Sigmoid colon (tissue), 7 donors: ENCODE results near the gene TOGARAM1. TPM values are rescaled to one million over a fixed set of nuclear protein-coding genes. Genes with fewer than 3 reads are reported as not detected.

Experiments used
- DNase-seq: peaks from one replicate; pipeline ENCODE4 v3.0.0-alpha.2; 2019
- H3K27ac ChIP-seq, 4 donors: fragments of 200-600 bp; sonication (generic); one replicate each; pipeline ENCODE4 v1.5.1; 2016 to 2019; ENCODE audit warnings: mild to moderate bottlenecking in 1 of 4
- H3K27me3 ChIP-seq, 3 donors: fragments of 200-600 bp; sonication (generic); one replicate each; pipeline ENCODE4 v1.5.1; 2019; ENCODE audit warnings: mild to moderate bottlenecking in 1 of 3
- H3K36me3 ChIP-seq, 4 donors: fragments of 200-600 bp; sonication (generic); one replicate each; pipeline ENCODE4 v1.5.1; 2016 to 2019
- H3K4me1 ChIP-seq, 4 donors: fragments of 200-600 bp; sonication (generic); one replicate each; pipeline ENCODE4 v1.5.1; 2017 to 2019
- H3K4me3 ChIP-seq, 4 donors: fragments of 200-600 bp; sonication (generic); one replicate each; pipeline ENCODE4 v1.5.1; 2017 to 2019; ENCODE audit warnings: mild to moderate bottlenecking in 2 of 4, moderate library complexity in 1 of 4
- H3K9me3 ChIP-seq, 4 donors: fragments of 200-600 bp in 3 of 4; sonication (generic) in 3 of 4; one replicate each; pipeline versions ENCODE4 v1.5.1 to v1.6.1; 2013 to 2019
- CTCF ChIP-seq, 4 experiments: fragments of 450-650 bp in 3 of 4; fragments of 200-600 bp in 1 of 4; IDR thresholded peaks; one replicate each; pipeline ENCODE4 v1.5.1; 2016 to 2019; ENCODE audit warnings: antibody characterized with exemption in 4 of 4, mild to moderate bottlenecking in 3 of 4, moderate library complexity in 2 of 4
- EP300 ChIP-seq, 4 donors: sonication (generic); formaldehyde crosslinking; IDR thresholded peaks; one replicate each; pipeline ENCODE4 v1.6.1; 2017; ENCODE audit warnings: antibody characterized with exemption in 4 of 4
- POLR2A ChIP-seq, 2 donors: fragments of 450-650 bp; IDR thresholded peaks; one replicate each; pipeline ENCODE4 v1.6.1; 2016; ENCODE audit warnings: antibody characterized with exemption in 2 of 2, mild to moderate bottlenecking in 2 of 2, moderate library complexity in 2 of 2
- POLR2AphosphoS5 ChIP-seq, 4 donors: sonication (generic); formaldehyde crosslinking; IDR thresholded peaks; one replicate each; pipeline ENCODE4 v1.6.1; 2017; ENCODE audit warnings: antibody characterized with exemption in 4 of 4
- WGBS, 2 donors: extraction: QIAGEN DNeasy Blood & Tissue Kit; methylation state at CpG; one replicate each; pipeline ENCODE4 v1.1.7; 2013; 5-methylcytosine and 5-hydroxymethylcytosine counted together
- intact Hi-C: fragments of 100-400 bp; cut with DNase I; formaldehyde crosslinking; loops from one replicate; pipeline ENCODE4 v1.15.1; 2023
- polyA plus RNA-seq, 3 donors: library from polyadenylated mRNA; stranded (reverse); fragments of 200-250 nt; gene quantifications; one replicate each; pipeline ENCODE4 v1.2.3, GENCODE V29; 2013
- total RNA-seq, 4 donors: library from RNA; depleted of rRNA; stranded (reverse); fragments of >200 nt; gene quantifications; one replicate each; pipeline ENCODE4 v1.1.0, GENCODE V29; 2016
- donor health status: healthy with polysubstance abuse.
- donor health status: Bipolar disorder and iron deficiency.
- donor health status: healthy.

Gene TOGARAM1
- total and polyA plus RNA-seq, 7 donors, result 2.8 to 27.1 (median 14.3) TPM

- H3K27me3 ChIP-seq, result no peaks in the 10 kb centered on the region
- H3K36me3 ChIP-seq, result peaks cover 0 to 7% (median 0%) of the 10 kb centered on the region in 4 donors
- no peak for DNase-seq
- H3K4me1 ChIP-seq, result peaks cover 0 to 31% (median 25%) of the 10 kb centered on the region in 4 donors
- H3K27ac ChIP-seq, result no peak overlapping the region
- no peaks in the 10 kb centered on the region for H3K9me3 ChIP-seq
- intact Hi-C loops, result no loop called here
- 95 to 96% methylated on average over 4 of the region's 4 CpGs for WGBS, 2 donors
- H3K4me3 ChIP-seq, result no peak overlapping the region
- TF ChIP-seq POLR2A (IDR thresholded peaks at IDR 0.05) (no peak), POLR2AphosphoS5 (IDR thresholded peaks at IDR 0.05) (no peak), EP300 (IDR thresholded peaks at IDR 0.05) (no peak), CTCF (IDR thresholded peaks at IDR 0.05) (no peak)
Measured at GRCh38 chr14:44971459-44971858, 9.5 kb downstream of the TOGARAM1 start.

GRCh38 chr14:44979273-44979672, 17.3 kb downstream of the TOGARAM1 start:
- Histone ChIP-seq H3K4me1 (peaks cover 0 to 30% (median 15%) of the 10 kb centered on the region in 4 donors), H3K9me3 (no peaks in the 10 kb centered on the region), H3K4me3 (no peak overlapping the region), H3K36me3 (no peaks in the 10 kb centered on the region), H3K27ac (peak overlapping the region in 1 of 4 donors; percentile 2), H3K27me3 (no peaks in the 10 kb centered on the region)
- TF ChIP-seq CTCF (IDR thresholded peaks at IDR 0.05), result no peak
- intact Hi-C loops, result no loop called here
- 65 to 84% methylated on average over 2 of the region's 2 CpGs for WGBS, 2 donors
- no peak for DNase-seq

- intact Hi-C loops, result no loop called here
- H3K4me1 ChIP-seq, result peaks cover 0 to 30% (median 15%) of the 10 kb centered on the region in 4 donors
- no peaks in the 10 kb centered on the region for H3K36me3 ChIP-seq
- peak overlapping the region in 2 of 4 donors; percentile 2 to 20 for H3K27ac ChIP-seq
- no peak overlapping the region for H3K4me3 ChIP-seq
- no peaks in the 10 kb centered on the region for H3K27me3 ChIP-seq
- no peaks in the 10 kb centered on the region for H3K9me3 ChIP-seq
- peak; percentile 71 for DNase-seq
- TF ChIP-seq CTCF (IDR thresholded peaks at IDR 0.05) (no peak), POLR2A (IDR thresholded peaks at IDR 0.05) (no peak), EP300 (IDR thresholded peaks at IDR 0.05) (no peak), POLR2AphosphoS5 (IDR thresholded peaks at IDR 0.05) (no peak)
Measured at GRCh38 chr14:44979740-44980356, 17.9 kb downstream of the TOGARAM1 start.

GRCh38 chr14:44981198-44981597, 19.2 kb downstream of the TOGARAM1 start:
- Histone ChIP-seq H3K9me3 (no peaks in the 10 kb centered on the region), H3K4me1 (peaks cover 0 to 30% (median 15%) of the 10 kb centered on the region in 4 donors), H3K4me3 (no peak overlapping the region), H3K27me3 (no peaks in the 10 kb centered on the region), H3K27ac (no peak overlapping the region), H3K36me3 (no peaks in the 10 kb centered on the region)
- intact Hi-C loops, result no loop called here
- TF ChIP-seq POLR2AphosphoS5 (IDR thresholded peaks at IDR 0.05) (no peak), POLR2A (IDR thresholded peaks at IDR 0.05) (no peak), CTCF (IDR thresholded peaks at IDR 0.05) (no peak), EP300 (IDR thresholded peaks at IDR 0.05) (no peak)
- 78 to 79% methylated on average over 3 of the region's 3 CpGs for WGBS, 2 donors
- DNase-seq, result no peak

- TF ChIP-seq POLR2A (IDR thresholded peaks at IDR 0.05) (no peak), POLR2AphosphoS5 (IDR thresholded peaks at IDR 0.05) (no peak), EP300 (IDR thresholded peaks at IDR 0.05) (no peak), CTCF (IDR thresholded peaks at IDR 0.05) (no peak)
- intact Hi-C loops, result no loop called here
Measured at GRCh38 chr14:44982594-44982993, 20.6 kb downstream of the TOGARAM1 start.

More at GRCh38 chr14:44982594-44982993, 20.6 kb downstream of the TOGARAM1 start:
- Histone ChIP-seq H3K27ac (no peak overlapping the region), H3K4me1 (peaks cover 0 to 30% (median 15%) of the 10 kb centered on the region in 4 donors), H3K27me3 (no peaks in the 10 kb centered on the region), H3K36me3 (no peaks in the 10 kb centered on the region), H3K9me3 (no peaks in the 10 kb centered on the region), H3K4me3 (no peak overlapping the region)
- DNase-seq, result no peak
- 74 to 75% methylated on average over 2 of the region's 2 CpGs for WGBS, 2 donors
